A673 (cell line): Measurements from ENCODE around the gene FOXG1. TPM values are rescaled to one million over a fixed set of nuclear protein-coding genes. Genes with fewer than 3 reads are reported as not detected.
A peak's percentile ranks its signal among the peaks of the same experiment; 100 is the strongest.

Experiments
- BruUV-seq: library from RNA; stranded (reverse); fragments of 400-500 nt; replicated peaks from 2 replicates; lab custom pipeline; 2021; lab: Mats Ljungman, UMichigan
- CTCF ChIA-PET: fragments of 300-600 bp; sonication (Branson Sonifier 250); formaldehyde crosslinking; loops from one replicate; lab custom pipeline; 2022; ENCODE audit warnings: antibody characterized with exemption; lab: Charles Lee
- POLR2A ChIA-PET: fragments of 300-600 bp; sonication (Branson Sonifier 250); formaldehyde crosslinking; loops from one replicate; lab custom pipeline; 2022; ENCODE audit warnings: antibody characterized with exemption; ENCODE audit not compliant: low non-redundant PET; lab: Charles Lee
- DNase-seq: peaks from one replicate; pipeline ENCODE4 v3.0.0-alpha.2; 2015; ENCODE audit warnings: low spot score
- H3K27ac ChIP-seq: fragments of 200-600 bp; sonication (generic); 2 replicates; pipeline ENCODE4 v1.5.1; 2016; ENCODE audit warnings: mixed run types, low read depth, mild to moderate bottlenecking, mixed read lengths, antibody characterized with exemption, low read length; ENCODE audit not compliant: poor library complexity, severe bottlenecking
- H3K27me3 ChIP-seq: fragments of 200-600 bp; sonication (generic); replicated peaks from 2 replicates; pipeline ENCODE4 v1.6.1; 2017; ENCODE audit warnings: mixed run types, low read depth, mild to moderate bottlenecking, mixed read lengths, antibody characterized with exemption, low read length; ENCODE audit not compliant: insufficient read depth, poor library complexity
- H3K36me3 ChIP-seq: fragments of 200-600 bp; sonication (generic); 2 replicates; pipeline ENCODE4 v1.6.1; 2016; ENCODE audit warnings: mixed run types, mild to moderate bottlenecking, mixed read lengths, antibody characterized with exemption, low read length; ENCODE audit not compliant: insufficient read depth, poor library complexity, severe bottlenecking
- H3K4me1 ChIP-seq: fragments of 200-600 bp; sonication (generic); 2 replicates; pipeline ENCODE4 v1.6.1; 2017; ENCODE audit warnings: mixed run types, mild to moderate bottlenecking, mixed read lengths, antibody characterized with exemption, low read length; ENCODE audit not compliant: insufficient read depth, poor library complexity, severe bottlenecking
- H3K4me3 ChIP-seq: fragments of 200-600 bp; sonication (generic); 2 replicates; pipeline ENCODE4 v1.5.1; 2016; ENCODE audit warnings: low read depth, mixed run types, mild to moderate bottlenecking, mixed read lengths, low read length; ENCODE audit not compliant: poor library complexity, severe bottlenecking
- H3K9me3 ChIP-seq: fragments of 200-600 bp; sonication (generic); 2 replicates; pipeline ENCODE4 v1.6.1; 2016; ENCODE audit warnings: mixed run types, low read depth, mild to moderate bottlenecking, mixed read lengths, antibody characterized with exemption, low read length; ENCODE audit not compliant: poor library complexity, severe bottlenecking
- EZH2 ChIP-seq: fragments of 200-600 bp; sonication (generic); IDR thresholded peaks from 2 replicates; pipeline ENCODE4 v1.6.1; 2017; ENCODE audit warnings: borderline replicate concordance, low read depth, mild to moderate bottlenecking, mixed read lengths, antibody characterized with exemption, low read length; ENCODE audit not compliant: poor library complexity, severe bottlenecking
- intact Hi-C: fragments of 100-400 bp; cut with micrococcal nuclease; formaldehyde crosslinking; loops from one replicate; pipeline ENCODE4 v1.10.0; 2022; ENCODE audit not compliant: unreplicated experiment
- total RNA-seq: library from RNA; stranded (reverse); gene quantifications from 2 replicates; pipeline ENCODE4 v1.2.3, GENCODE V29; 2021
- TF ChIP-seq, protein P1 (sequence below): fragments of 300-800, 200-600 bp; sonication (generic); conservative IDR thresholded peaks from 2 replicates; pipeline ENCODE4 v1.5.1; 2017; ENCODE audit warnings: low read depth, mild to moderate bottlenecking, antibody characterized with exemption, low read length, moderate library complexity, mixed read lengths

FOXG1 gene
- total RNA-seq, 1 experiment from 2014 or later: not detected

DNA sequence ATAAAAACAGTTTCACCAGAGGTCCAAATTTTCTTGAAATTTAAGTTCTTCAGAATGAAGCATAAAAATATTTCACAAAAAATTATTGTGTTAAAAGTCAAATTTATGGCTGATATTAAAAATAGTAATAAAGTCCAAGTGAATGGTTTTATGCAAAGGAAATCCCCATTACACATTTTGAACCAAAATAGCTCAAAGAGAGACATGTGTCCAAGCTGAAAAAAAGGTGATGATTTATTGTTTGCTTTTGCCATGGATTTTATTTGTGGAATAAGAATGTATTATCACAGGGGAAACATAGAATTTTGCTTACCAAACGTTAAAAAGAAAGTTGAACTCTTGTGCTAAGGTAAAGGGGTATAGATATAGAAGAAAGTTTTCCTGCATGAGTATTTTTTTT is 4.6 kb downstream of the FOXG1 start:
- Histone ChIP-seq H3K4me3 (no peak overlapping the region), H3K27ac (no peak overlapping the region), H3K9me3 (no peaks in the 10 kb centered on the region), H3K4me1 (peaks cover 1% of the 10 kb centered on the region), H3K27me3 (peaks cover 90% of the 10 kb centered on the region), H3K36me3 (no peaks in the 10 kb centered on the region)
- no peak for TF ChIP-seq EZH2
- TF ChIP-seq, protein P1, sequence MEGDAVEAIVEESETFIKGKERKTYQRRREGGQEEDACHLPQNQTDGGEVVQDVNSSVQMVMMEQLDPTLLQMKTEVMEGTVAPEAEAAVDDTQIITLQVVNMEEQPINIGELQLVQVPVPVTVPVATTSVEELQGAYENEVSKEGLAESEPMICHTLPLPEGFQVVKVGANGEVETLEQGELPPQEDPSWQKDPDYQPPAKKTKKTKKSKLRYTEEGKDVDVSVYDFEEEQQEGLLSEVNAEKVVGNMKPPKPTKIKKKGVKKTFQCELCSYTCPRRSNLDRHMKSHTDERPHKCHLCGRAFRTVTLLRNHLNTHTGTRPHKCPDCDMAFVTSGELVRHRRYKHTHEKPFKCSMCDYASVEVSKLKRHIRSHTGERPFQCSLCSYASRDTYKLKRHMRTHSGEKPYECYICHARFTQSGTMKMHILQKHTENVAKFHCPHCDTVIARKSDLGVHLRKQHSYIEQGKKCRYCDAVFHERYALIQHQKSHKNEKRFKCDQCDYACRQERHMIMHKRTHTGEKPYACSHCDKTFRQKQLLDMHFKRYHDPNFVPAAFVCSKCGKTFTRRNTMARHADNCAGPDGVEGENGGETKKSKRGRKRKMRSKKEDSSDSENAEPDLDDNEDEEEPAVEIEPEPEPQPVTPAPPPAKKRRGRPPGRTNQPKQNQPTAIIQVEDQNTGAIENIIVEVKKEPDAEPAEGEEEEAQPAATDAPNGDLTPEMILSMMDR: no peak
- intact Hi-C loops: loop anchor here (5.0 to 10.0 kb wide), 2 partner anchors 244 to 451 kb away; no protein-coding TSS in a partner anchor
- no TSS peak for BruUV-seq
- ChIA-PET CTCF (no interaction called here), POLR2A (no interaction called here)
- DNase-seq: no peak

DNA sequence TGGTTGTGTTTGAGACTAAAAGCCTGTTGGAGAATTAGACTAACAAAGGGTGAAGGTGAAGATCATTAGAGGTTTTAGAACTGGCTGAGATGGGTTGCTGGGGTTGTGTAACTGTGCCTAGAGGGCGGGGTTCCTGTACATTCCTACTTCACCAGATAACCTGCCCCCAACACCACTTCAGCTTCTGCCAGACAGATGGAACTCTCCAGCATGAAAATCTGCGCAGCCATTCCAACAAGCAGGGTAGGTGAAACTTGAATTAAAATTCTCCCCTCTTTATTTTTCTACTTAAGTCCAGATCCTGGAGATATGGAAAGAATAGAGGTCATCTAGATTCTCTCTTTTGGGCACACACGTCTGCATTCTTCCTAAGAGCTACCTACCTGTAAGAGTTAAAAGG is 6.0 kb downstream of the FOXG1 start:
- no TSS peak for BruUV-seq
- intact Hi-C loops: loop anchor here (5.0 to 10.0 kb wide), 2 partner anchors 242 to 450 kb away; no protein-coding TSS in a partner anchor
- no peak for DNase-seq
- ChIA-PET CTCF (no interaction called here), POLR2A (no interaction called here)
- TF ChIP-seq, protein P1: no peak
- no peak for TF ChIP-seq EZH2
- Histone ChIP-seq H3K27me3 (peaks cover 100% of the 10 kb centered on the region), H3K4me3 (no peak overlapping the region), H3K9me3 (no peaks in the 10 kb centered on the region), H3K36me3 (no peaks in the 10 kb centered on the region), H3K27ac (no peak overlapping the region), H3K4me1 (no peaks in the 10 kb centered on the region)

DNA sequence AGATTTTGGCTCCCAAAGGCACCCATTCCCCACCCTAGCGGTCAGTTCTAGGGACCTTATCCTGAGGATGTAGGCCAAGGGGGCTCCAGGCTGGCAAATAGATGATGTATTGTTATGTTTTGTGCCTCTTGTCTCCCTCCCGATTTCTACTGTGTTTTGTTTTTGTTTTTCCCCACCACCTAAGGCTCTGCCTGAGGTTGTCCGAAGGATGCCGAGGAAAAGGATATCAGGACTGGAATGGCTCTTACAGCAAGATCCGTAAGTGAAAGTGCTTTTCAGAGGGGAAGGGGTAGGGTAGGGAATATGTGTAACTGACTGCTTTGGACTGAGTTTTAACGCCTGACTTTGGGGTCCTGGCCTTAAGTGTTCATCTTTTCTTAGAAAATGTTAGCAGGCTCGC is 6.6 kb downstream of the FOXG1 start:
- POLR2A ChIA-PET: no interaction called here
- BruUV-seq: no TSS peak
- intact Hi-C loops: loop anchor here (5.0 to 10.0 kb wide), 2 partner anchors 242 to 449 kb away; no protein-coding TSS in a partner anchor
- CTCF ChIA-PET: interaction anchor here (1.2 kb wide), 1 partner anchor 20 kb away, joined by 3 read pairs; no protein-coding TSS in a partner anchor
- Histone ChIP-seq H3K36me3 (no peaks in the 10 kb centered on the region), H3K4me3 (no peak overlapping the region), H3K27me3 (peaks cover 100% of the 10 kb centered on the region), H3K27ac (no peak overlapping the region), H3K4me1 (no peaks in the 10 kb centered on the region), H3K9me3 (no peaks in the 10 kb centered on the region)
- DNase-seq: no peak
- TF ChIP-seq, protein P1: no peak
- TF ChIP-seq EZH2: peak; percentile 19
